HG02798 (cell line): Measurements from ENCODE around the gene RUNDC3A.
A peak's percentile ranks its signal among the peaks of the same experiment; 100 is the strongest.

Source experiments
- ATAC-seq: cut with Tn5 transposase; IDR thresholded peaks from one replicate; pipeline ENCODE4 v1.9.1; 2021; ENCODE audit warnings: mild to moderate bottlenecking; ENCODE audit not compliant: unreplicated experiment, poor library complexity

RUNDC3A gene

DNA sequence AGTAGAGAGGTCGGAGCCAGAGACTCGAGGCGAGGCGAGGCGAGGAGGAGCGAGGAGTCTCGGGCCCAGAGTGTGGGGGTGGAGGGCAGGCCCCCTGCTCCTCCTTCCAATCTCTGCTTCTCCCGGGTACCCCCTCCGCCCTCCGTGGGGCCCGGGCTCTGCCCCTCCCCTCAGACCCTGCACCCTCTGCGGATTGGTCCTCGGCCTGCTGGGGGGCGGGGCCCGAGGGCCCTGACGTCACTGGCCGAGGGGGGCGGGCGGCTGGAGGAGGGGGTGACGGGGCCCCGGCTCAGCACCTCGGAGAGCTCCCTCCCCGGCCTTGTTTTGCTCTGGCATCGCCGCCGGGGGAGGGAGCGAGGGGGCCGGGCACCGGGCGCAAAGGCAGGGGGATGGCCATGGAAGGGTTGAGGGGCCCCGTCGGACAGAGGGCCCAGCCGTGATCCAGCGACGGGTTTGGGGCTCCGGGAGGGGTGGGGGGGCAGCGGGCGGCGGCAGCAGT, at the start of gene RUNDC3A:
Gene RUNDC3A, plus strand, starts transcription at position 282 of the 499 bp plus-strand sequence. CDS start 232 bp downstream, outside the sequence.
- ATAC-seq = peak; percentile 75

DNA sequence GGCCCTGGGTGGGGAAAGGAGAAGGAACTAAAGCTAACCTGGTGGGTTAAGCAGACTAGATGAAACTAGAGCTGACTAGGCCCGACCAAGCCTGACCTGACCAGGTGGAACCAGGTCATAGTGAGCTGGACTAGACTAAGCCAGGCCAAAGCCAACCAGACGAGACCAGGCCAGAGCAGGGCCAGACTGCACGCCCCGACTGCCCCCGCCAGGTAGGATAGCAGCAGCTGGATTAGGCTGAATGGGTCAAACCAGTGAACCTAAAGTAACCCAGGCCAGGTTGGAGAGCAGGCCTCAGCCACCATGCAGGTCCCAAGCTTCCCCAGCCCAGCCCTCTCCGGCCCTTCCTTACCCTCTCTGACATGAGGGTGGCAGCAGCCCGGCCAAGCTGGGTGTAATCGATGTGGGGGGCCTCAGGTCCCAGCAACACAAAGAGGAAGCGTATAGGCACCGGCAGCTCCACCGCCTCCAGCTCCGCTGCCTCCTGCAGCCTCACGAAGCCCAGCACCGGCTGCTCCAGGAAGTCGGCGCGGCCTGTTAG, 49.5 kb upstream of the RUNDC3A start:
- ATAC-seq = no peak

DNA sequence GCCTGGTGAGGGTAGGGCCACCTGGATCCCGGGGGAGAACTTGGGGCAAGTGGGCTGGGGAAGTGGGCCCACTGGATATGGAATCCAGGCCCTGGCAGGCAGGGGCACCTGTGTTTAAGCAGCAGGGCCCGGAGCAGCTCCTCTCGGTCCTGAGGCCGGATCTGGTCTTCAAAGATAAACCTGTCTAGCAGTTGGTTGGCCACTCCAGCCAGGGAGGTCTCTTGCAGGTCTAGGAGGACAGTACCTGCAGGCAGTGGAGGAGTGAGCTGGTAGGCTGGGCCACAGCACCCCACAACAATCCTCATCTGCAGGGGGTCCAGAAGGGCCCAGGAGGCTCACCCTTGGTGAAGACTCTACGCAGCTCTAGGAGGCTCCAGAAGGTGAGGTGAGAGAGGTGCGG, 48.1 kb upstream of the RUNDC3A start:
- no peak for ATAC-seq

DNA sequence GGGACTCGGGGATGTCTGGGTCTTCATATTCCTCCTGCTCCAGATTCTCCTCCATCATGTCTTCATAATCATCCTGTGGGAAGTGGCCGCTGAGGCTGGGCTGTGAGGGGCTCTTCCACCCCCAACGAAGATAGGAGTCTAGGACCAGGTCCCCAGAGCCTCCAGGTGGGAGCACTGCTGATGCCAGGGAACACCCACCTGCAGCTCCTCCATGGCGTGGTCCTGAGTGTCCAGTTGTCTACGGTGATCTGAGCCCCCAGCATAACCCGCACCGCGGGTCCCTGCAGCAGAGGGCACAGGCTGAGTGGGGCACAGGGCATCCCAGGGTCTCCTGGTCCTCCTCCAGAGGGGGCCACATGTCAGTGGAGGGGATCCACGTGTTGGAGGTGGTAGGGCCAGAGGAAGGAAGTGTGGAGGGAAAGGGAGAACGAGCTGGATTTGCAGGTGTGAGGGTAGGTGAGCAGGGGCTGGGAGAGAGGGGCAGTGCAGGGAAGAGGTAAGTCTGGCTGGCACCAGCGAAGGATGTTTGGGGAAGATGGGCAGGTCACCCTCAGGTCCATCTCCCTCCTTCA, 45.7 kb upstream of the RUNDC3A start:
- ATAC-seq = no peak

GRCh38 chr17:44263345-44263902, 45.0 kb upstream of the RUNDC3A start:
- no peak for ATAC-seq

DNA sequence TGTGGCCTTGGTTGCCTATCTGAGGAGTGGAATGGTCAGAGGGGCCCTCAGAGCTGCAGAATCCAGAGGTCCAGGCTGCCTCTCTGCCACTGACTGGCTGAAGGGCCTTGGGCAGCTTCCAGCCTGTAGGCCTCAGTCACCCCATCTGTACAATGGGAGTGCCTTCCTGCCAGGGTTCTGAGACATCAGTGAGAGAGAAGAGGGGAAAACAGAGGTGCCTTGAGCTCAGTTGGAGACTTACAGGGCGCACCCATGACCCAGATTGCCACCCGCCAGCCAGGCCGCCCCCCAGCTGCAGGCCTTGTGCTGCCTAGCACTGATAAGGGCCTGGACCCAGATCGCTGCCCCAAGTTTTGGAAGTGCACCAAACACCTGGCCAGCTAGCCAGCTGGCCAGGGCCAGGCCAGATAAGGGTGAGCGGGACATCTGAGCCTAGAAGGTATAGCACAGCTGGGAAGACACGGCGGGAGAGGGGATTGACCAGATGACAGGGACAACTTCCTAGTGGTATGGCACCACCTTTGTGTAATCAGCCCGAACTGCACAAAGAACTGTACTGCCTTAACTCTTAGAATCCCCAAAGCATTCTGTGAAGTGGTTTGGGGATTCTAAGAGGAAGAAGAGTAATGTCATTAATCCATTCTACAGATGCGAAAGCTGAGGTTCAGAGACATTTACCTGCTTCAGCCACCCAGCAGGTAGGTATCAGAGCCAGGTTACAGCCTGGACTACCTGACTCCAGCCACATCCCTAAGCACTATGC, 41.8 kb upstream of the RUNDC3A start:
- no peak for ATAC-seq

DNA sequence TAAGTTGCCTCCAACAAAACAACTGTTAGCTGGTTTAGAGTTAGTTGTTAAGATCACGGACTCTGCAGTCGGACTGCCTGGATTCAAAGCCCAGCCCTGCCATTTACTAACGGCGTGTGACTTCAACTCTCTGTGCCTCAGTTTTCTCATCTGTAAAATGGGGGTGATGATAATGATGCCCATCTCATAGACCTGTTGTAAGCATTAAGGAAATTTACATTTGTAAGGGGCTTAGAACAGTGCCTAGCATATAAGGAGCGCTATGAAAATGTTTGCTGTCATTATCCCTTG, 41.3 kb upstream of the RUNDC3A start:
- no peak for ATAC-seq

GRCh38 chr17:44267818-44268490, 40.4 kb upstream of the RUNDC3A start, which contains the start of gene SLC4A1:
Gene SLC4A1, minus strand, starts transcription at chr17:44268135. Its CDS starts 5,269 bp downstream, at chr17:44262866.
- ATAC-seq = no peak

GRCh38 chr17:44268709-44269534, 39.5 kb upstream of the RUNDC3A start:
- ATAC-seq = no peak

GRCh38 chr17:44269535-44270240, 38.7 kb upstream of the RUNDC3A start:
- no peak for ATAC-seq

DNA sequence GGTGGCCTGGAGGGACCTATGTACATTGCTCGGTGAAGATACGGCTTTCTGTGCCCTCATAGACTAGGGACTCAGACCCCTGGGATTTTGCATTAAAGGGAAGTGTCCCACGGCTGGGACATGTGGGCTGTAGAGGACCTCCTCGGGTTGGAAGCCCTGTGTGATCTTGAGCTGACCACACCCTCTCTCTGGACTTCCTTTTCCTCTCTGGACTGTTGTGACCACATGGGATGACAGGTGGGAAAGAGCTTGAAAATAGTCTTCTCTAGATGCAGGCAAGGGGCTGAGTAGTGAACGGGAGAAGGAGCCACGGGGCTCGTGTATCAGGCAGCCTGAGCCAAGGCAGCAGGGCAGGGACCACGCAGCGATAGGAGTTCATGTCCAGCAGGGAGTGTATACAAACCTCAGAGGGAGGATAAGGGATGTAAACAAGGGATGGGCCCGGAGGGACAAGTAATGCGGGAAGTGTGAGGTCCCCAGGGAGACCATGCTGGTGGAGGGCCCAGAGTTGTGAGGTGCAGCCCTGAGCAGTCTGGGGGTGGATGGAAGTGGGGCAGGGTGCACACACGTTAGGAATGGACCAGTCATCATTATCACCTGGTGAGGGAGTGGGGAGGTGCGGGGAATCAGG, 36.0 kb upstream of the RUNDC3A start:
- ATAC-seq = no peak

DNA sequence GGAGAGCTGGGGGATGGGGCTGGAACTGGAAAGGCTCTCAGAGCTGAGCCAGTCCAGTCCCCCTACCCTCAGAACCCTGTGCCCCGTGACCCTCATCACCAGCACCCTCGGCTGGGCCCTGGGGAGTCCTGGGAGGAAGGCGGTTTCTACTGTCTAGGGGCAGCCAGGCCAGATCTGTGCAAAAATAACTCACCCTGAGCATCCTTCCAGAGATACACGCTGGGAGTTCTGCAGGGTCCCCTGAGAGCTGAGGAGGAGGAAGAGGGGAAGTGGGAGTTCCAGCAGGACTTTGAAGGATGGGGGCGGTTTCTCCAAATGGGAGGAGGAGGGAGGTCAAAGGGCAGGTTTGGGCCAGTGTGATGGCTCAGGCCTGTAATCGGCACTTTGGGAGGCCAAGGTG, 35.4 kb upstream of the RUNDC3A start:
- no peak for ATAC-seq

- ATAC-seq = no peak
Observed at GRCh38 chr17:44273607-44274006, 34.8 kb upstream of the RUNDC3A start.

DNA sequence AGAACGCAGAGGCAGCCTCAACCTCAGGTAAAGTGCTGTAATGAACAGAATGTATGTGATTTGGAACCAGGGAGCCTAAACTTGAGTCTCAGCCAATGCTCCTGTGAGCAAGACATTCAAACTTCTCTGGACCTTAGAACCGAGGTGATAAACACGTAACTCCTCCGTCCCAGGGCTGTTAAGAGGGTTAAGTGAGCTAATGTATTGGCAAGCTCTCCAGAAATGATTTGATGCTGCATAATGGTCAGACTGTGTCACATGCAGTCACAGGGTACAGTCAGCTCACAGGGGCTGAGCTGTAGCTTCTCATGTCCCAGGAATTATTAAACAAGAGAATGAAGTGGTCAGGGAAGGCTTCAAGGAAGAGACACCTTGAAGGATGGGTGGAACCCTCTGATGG, 30.4 kb upstream of the RUNDC3A start:
- ATAC-seq = no peak

- ATAC-seq = no peak
Observed at GRCh38 chr17:44279346-44279665, 29.1 kb upstream of the RUNDC3A start.

- ATAC-seq = peak; percentile 86
Observed at GRCh38 chr17:44279666-44280391, 28.6 kb upstream of the RUNDC3A start.

DNA sequence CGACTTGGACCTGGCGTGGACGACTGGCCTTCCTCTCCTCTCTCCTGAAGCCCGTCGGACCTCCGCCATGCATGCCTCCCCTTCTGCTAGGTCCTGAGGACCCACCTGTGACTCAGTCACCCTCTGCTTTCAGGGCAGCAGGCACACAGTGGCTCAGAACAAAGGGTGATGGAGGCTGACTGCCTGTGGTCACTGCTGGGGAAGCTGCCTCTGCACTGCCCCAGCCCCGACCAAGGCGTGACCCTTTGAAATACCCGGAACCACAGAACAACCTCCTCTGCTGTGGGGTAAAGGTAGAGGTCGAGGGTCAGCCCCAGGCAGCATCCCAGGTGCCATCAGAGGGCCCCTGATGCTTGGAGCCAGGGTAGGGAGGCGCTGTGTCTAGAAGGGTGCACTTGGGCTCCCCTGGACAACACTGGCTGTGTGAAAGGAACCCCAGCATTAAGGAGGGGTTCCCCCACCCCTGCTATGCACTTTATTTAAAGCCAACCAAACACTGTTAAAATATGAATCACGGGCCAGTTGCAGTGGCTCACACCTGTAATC, 27.9 kb upstream of the RUNDC3A start:
- ATAC-seq = no peak

- ATAC-seq = no peak
Observed at GRCh38 chr17:44281570-44281969, 26.8 kb upstream of the RUNDC3A start.
